ENCODE measurements around the gene LDLR. TPM values are rescaled to one million over a fixed set of nuclear protein-coding genes. Genes with fewer than 3 reads are reported as not detected.

LDLR gene
- total RNA-seq, 6 donors from 2014 or later, result 204 to 493 (median 234) TPM

GRCh38 chr19:11054200-11054599 is 35.1 kb upstream of the LDLR start:
- peaks cover 6 to 7% (median 6%) of the 10 kb centered on the region in 4 donors for H3K4me1 ChIP-seq
- H3K36me3 ChIP-seq, result peaks cover 0 to 43% (median 18%) of the 10 kb centered on the region in 4 donors
- no peak overlapping the region for H3K27ac ChIP-seq
- WGBS, 2 donors, result 82 to 100% methylated on average over 2 to 8 of the region's 8 CpGs
- TF ChIP-seq POLR2AphosphoS5 (IDR thresholded peaks at IDR 0.05) (no peak), EP300 (IDR thresholded peaks at IDR 0.05) (no peak), POLR2A (IDR thresholded peaks at IDR 0.05) (no peak)
- DNase-seq (no peak), ATAC-seq (ENCODE audit: low FRiP score in 2 of 2) (no peak)
- H3K4me3 ChIP-seq, result no peak overlapping the region
- no peaks in the 10 kb centered on the region for H3K9me3 ChIP-seq
- no peaks in the 10 kb centered on the region for H3K27me3 ChIP-seq

GRCh38 chr19:11054628-11055027 is 34.6 kb upstream of the LDLR start:
- Histone ChIP-seq H3K4me1 (peaks cover 5 to 7% (median 6%) of the 10 kb centered on the region in 4 donors), H3K27ac (no peak overlapping the region), H3K27me3 (no peaks in the 10 kb centered on the region), H3K4me3 (no peak overlapping the region), H3K36me3 (peaks cover 0 to 47% (median 21%) of the 10 kb centered on the region in 4 donors), H3K9me3 (no peaks in the 10 kb centered on the region)
- TF ChIP-seq, protein P1, sequence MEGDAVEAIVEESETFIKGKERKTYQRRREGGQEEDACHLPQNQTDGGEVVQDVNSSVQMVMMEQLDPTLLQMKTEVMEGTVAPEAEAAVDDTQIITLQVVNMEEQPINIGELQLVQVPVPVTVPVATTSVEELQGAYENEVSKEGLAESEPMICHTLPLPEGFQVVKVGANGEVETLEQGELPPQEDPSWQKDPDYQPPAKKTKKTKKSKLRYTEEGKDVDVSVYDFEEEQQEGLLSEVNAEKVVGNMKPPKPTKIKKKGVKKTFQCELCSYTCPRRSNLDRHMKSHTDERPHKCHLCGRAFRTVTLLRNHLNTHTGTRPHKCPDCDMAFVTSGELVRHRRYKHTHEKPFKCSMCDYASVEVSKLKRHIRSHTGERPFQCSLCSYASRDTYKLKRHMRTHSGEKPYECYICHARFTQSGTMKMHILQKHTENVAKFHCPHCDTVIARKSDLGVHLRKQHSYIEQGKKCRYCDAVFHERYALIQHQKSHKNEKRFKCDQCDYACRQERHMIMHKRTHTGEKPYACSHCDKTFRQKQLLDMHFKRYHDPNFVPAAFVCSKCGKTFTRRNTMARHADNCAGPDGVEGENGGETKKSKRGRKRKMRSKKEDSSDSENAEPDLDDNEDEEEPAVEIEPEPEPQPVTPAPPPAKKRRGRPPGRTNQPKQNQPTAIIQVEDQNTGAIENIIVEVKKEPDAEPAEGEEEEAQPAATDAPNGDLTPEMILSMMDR (IDR thresholded peaks at IDR 0.05), result no peak
- TF ChIP-seq POLR2AphosphoS5 (IDR thresholded peaks at IDR 0.05) (no peak), EP300 (IDR thresholded peaks at IDR 0.05) (no peak), POLR2A (IDR thresholded peaks at IDR 0.05) (no peak)
- no peak for ATAC-seq (ENCODE audit: low FRiP score in 2 of 2)
- 93 to 95% methylated on average over 5 to 8 of the region's 8 CpGs for WGBS, 2 donors
- DNase-seq, result no peak

GRCh38 chr19:11058246-11059030 is 30.8 kb upstream of the LDLR start:
- Histone ChIP-seq H3K27me3 (no peaks in the 10 kb centered on the region), H3K9me3 (no peaks in the 10 kb centered on the region), H3K36me3 (peaks cover 0 to 61% (median 28%) of the 10 kb centered on the region in 4 donors), H3K4me1 (no peaks in the 10 kb centered on the region), H3K4me3 (no peak overlapping the region), H3K27ac (no peak overlapping the region)
- WGBS, 2 donors, result 94 to 96% methylated on average over 23 to 34 of the region's 34 CpGs
- no peak for DNase-seq
- no peak for ATAC-seq (ENCODE audit: low FRiP score in 2 of 2)
- TF ChIP-seq, protein P1 (IDR thresholded peaks at IDR 0.05), result no peak
- TF ChIP-seq EP300 (IDR thresholded peaks at IDR 0.05), result no peak
- TF ChIP-seq POLR2AphosphoS5 (IDR thresholded peaks at IDR 0.05), result no peak
- no peak for TF ChIP-seq POLR2A (IDR thresholded peaks at IDR 0.05)

- Histone ChIP-seq H3K4me3 (no peak overlapping the region), H3K9me3 (no peaks in the 10 kb centered on the region), H3K27me3 (no peaks in the 10 kb centered on the region), H3K36me3 (peaks cover 0 to 62% (median 28%) of the 10 kb centered on the region in 4 donors), H3K4me1 (no peaks in the 10 kb centered on the region), H3K27ac (no peak overlapping the region)
- ATAC-seq (ENCODE audit: low FRiP score in 2 of 2) (no peak), DNase-seq (peak in 1 of 2 donors; percentile 74)
- WGBS, 2 donors, result 94 to 97% methylated on average over 39 of the region's 43 CpGs
- TF ChIP-seq POLR2A (IDR thresholded peaks at IDR 0.05) (no peak), POLR2AphosphoS5 (IDR thresholded peaks at IDR 0.05) (no peak), EP300 (IDR thresholded peaks at IDR 0.05) (no peak)
- TF ChIP-seq, protein P1 (IDR thresholded peaks at IDR 0.05), result no peak
Measured at GRCh38 chr19:11059511-11060358, 29.5 kb upstream of the LDLR start.

DNA sequence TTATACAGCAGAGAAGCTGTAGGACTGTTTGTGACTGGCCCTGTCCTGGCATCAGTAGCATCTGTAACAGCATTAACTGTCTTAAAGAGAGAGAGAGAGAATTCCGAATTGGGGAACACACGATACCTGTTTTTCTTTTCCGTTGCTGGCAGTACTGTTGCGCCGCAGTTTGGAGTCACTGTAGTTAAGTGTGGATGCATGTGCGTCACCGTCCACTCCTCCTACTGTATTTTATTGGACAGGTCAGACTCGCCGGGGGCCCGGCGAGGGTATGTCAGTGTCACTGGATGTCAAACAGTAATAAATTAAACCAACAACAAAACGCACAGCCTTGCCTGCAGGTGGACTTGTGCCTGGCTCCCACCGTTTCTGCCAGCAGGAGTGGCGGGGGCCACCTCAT is 27.3 kb upstream of the LDLR start:
- no peak overlapping the region for H3K4me3 ChIP-seq
- H3K4me1 ChIP-seq, result no peaks in the 10 kb centered on the region
- DNase-seq, result no peak
- TF ChIP-seq, protein P1 (IDR thresholded peaks at IDR 0.05), result no peak
- TF ChIP-seq POLR2AphosphoS5 (IDR thresholded peaks at IDR 0.05), result no peak
- TF ChIP-seq EP300 (IDR thresholded peaks at IDR 0.05), result no peak
- TF ChIP-seq POLR2A (IDR thresholded peaks at IDR 0.05), result no peak
- H3K27me3 ChIP-seq, result no peaks in the 10 kb centered on the region
- 91 to 93% methylated on average over 13 to 14 of the region's 14 CpGs for WGBS, 2 donors
- no peak overlapping the region for H3K27ac ChIP-seq
- ATAC-seq (ENCODE audit: low FRiP score in 2 of 2), result no peak
- peaks cover 0 to 49% (median 24%) of the 10 kb centered on the region in 4 donors for H3K36me3 ChIP-seq
- H3K9me3 ChIP-seq, result no peaks in the 10 kb centered on the region

Measured in upper lobe of left lung (tissue), 6 donors.